A549 treated with RU486 at 1 μM for 4 hours (cell line): ENCODE measurements around the gene DNM1. TPM values are rescaled to one million over a fixed set of nuclear protein-coding genes. Genes with fewer than 3 reads are reported as not detected.

Experiments
- total RNA-seq: library from RNA; stranded (reverse); fragments of 200-300 nt; extraction: Qiagen RNA extraction; gene quantifications from 5 replicates; pipeline ENCODE4 v1.2.3, GENCODE V29; 2022; ENCODE audit warnings: low read depth

DNM1 gene
- total RNA-seq, result 74.6 to 95.2 TPM (median 86.0 TPM) in 5 replicates

DNA sequence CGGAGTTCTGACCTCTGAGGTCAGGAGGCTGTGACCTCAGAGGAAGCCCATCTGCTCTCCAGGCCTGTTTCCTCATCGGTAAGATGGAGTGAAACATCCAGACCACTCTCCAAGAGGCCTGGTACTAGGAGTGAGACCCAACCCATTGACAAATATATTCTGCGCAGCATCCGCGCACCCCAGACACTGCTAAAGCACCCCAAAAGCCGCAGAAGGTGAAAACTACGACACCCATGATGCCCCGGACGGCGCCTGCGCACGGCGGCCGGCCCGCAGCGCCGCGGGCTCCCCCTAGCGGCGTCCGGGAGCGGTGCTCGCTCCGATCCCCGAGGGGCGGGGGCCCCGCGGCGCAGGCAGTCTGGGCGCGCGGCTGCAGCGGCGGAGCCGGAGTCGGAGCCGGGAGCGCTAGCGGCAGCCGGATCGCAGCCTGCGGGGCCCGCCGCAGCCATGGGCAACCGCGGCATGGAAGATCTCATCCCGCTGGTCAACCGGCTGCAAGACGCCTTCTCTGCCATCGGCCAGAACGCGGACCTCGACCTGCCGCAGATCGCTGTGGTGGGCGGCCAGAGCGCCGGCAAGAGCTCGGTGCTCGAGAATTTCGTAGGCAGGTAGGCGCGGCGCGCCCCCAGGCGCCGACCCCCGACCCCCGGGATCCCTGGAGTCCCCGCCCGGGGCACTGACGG, at the start of gene DNM1:
Gene DNM1 (plus strand): TSS at position 356 of the 683 bp plus-strand sequence. CDS start 92 bp downstream, at position 448.

DNA sequence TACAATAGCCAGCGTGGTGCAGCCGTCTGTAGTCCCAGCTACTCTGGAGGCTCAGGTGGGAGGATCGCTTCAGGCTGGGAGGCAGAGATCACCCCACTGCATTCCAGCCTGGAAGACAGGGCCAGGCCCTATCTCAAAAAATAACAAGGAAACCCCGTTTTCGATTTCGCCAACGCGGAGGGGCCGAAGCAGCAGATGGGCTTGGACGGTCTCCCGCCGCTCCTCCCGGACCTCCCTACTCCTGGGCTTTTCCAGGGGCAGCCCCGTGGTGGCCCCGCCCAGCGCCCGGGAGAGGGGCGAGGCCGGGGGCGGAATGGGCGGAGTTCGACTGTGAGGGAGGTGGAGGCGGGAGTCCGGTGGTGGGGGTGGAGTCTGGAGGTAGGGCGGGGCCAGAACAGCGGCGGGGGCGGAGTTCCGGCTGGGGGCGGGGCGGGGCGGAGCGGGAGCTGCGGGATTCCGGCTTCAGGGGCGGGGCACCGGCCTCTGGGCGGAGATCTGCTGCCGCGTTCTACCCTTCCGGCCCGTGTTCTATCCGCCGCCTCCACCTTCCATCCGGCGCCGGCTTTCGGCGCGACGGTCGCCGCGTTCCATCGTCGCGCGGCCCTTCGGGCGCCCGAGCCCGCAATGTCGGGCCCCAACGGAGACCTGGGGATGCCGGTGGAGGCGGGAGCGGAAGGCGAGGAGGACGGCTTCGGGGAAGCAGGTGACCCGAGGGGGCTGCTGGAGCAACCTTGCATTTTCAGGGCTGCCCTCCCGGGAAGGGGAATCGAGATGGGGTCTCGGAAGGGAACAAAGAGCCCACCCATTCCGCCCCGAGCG, 43.2 kb upstream of the DNM1 start, which contains the start of gene BBLN:
Gene BBLN (plus strand): TSS at position 482 of the 819 bp plus-strand sequence. CDS start 143 bp downstream, at position 625.

DNA sequence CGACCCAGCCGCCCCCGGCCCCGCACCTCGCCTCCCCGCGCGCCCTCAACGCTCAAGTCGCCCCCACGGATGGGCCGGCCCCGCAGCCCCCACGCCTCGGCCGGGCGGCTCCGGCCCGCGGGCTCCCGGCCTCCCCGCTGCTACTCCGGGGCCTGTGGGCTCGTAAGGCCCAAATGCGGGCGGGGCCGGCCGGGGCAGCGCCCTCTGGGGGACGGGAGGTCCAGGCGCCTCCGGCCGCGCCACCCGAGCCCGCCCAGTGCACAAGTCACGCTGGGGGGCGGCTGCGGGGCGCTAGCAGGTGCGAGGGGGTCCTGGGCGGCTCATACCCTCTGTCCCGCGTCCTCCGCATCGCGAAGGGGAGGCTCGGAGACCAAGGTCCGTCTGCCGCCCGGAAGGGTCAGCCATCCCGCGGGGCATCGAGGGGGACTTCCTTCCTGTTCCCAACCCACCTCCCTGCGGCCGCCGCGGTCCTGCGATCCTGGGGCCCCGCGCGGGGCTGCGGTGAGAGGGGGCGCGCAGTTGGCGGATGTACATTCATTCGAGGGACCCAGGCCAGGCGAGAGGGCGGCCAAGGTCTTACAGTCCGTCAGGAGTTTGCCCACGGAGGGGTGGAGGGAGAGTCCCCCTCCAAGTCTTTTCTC, 11.7 kb upstream of the DNM1 start, which contains the start of gene CIZ1:
Gene CIZ1 (minus strand): TSS at position 167 of the 641 bp plus-strand sequence. CDS start 715 bp downstream, outside the sequence.

DNA sequence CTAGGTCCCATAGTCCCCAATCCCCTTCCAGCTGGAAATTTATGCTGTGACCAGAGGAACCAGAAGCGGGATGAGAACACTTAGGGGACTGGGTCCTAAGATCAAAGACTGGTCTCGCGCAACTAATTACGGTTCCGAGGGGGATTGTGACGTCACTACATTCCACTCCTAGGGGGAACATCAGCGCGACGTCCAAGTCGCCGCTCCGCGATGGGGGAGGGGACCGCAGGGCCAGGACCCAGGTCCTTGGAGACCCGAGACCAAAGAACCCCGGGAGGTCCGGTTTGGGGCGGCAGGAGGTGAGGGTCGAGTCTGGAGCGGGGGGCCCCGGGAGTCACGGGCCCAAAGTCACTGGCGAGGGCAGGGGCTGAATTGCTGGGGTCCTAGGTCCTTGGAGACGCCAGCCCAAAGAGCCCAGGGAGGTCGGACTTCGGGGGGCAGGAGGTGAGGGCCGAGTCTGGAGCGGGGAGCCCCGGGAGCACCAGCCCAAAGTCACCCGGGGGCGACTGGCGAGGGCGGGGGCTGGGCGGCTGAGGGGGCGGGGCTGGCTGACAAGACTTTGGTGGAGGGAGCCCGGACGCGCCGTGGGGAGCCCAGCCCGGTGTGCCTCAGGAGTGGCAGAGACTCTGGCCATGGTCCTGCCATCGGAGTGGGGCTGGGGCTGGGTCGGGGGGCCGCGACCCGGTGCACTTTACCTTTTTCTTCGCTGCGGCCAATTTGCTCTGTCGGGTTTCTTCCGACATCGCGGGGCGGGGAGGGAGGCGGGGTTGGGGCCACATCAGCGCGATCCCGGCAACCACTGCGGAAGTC, 72.2 kb downstream of the DNM1 start, which contains the start of gene GOLGA2:
Gene GOLGA2 (minus strand): TSS at position 810 of the 810 bp plus-strand sequence. CDS start 31 bp downstream, at position 779.

DNA sequence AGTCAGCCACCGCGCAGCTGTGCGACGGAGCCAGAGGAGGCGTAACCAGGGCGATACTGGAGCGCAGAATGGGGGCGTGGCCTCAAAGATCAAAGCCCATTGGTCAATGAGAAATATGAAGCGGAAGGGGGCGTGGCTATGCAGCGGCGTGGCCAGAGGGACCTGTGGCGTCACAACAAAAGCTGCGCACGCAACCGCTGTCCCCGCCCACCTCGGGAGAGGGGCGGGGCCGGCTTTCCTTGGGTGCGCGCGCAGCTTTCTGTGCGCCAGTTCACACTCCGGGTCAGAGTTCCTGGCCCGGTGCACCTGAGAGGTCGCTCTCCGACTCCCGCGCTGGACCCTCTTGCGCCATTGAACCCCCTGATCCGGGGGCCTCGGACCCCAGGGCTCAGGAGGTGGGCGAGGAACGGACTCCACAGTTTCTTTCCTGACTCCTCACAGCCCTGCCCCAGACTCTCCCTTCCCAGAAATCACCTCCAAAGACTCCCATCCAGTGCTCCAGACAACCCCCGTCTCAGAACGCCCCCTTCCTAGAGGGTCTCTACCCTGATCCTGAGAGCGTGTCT, 72.9 kb downstream of the DNM1 start, which contains the start of gene SWI5:
Gene SWI5 (plus strand): TSS at position 269 of the 566 bp plus-strand sequence.

Other genes with a start within 250 kb of the DNM1 start
- gene EEIG1, start 222.4 kb upstream of the DNM1 start, total RNA-seq, result 61.7 to 84.0 TPM (median 73.6 TPM) in 5 replicates
- 4.9 to 7.3 TPM (median 7.1 TPM) in 5 replicates for gene NAIF1, start 136.1 kb upstream of the DNM1 start, total RNA-seq
- 8.4 to 10.1 TPM (median 9.0 TPM) in 5 replicates for gene SLC25A25, start 135.1 kb upstream of the DNM1 start, total RNA-seq
- gene PTGES2, start 75.7 kb upstream of the DNM1 start, total RNA-seq, result 75.7 to 97.4 TPM (median 94.1 TPM) in 5 replicates
- gene LCN2, start 53.9 kb upstream of the DNM1 start, total RNA-seq, result 2.1 to 6.6 TPM (median 3.2 TPM) in 5 replicates
- gene BBLN, start 43.1 kb upstream of the DNM1 start, total RNA-seq, result 38.2 to 70.7 TPM (median 67.3 TPM) in 5 replicates
- 72.6 to 98.9 TPM (median 87.6 TPM) in 5 replicates for gene CIZ1, start 11.8 kb upstream of the DNM1 start, total RNA-seq
- gene GOLGA2, start 72.6 kb downstream of the DNM1 start, total RNA-seq, result 39.9 to 48.9 TPM (median 42.6 TPM) in 5 replicates
- 42.4 to 49.6 TPM (median 45.6 TPM) in 5 replicates for gene SWI5, start 72.9 kb downstream of the DNM1 start, total RNA-seq
- gene TRUB2, start 119.1 kb downstream of the DNM1 start, total RNA-seq, result 43.6 to 69.6 TPM (median 48.8 TPM) in 5 replicates
- 47.8 to 60.9 TPM (median 58.4 TPM) in 5 replicates for gene COQ4, start 119.5 kb downstream of the DNM1 start, total RNA-seq
- gene SLC27A4, start 137.1 kb downstream of the DNM1 start, total RNA-seq, result 32.1 to 49.1 TPM (median 43.3 TPM) in 5 replicates
- gene URM1, start 168.0 kb downstream of the DNM1 start, total RNA-seq, result 61.4 to 87.4 TPM (median 84.2 TPM) in 5 replicates
- gene CERCAM, start 217.5 kb downstream of the DNM1 start, total RNA-seq, result 30.4 to 41.3 TPM (median 35.0 TPM) in 5 replicates